IPS-18a (cell line): Measurements from ENCODE around the gene TAS2R31.
"Not testable (repeated sequence)": the region's sequence is repeated elsewhere in the genome, so short reads cannot be mapped to it uniquely, and the experiment has no call there.

Source experiments
- H3K27ac ChIP-seq: one replicate; pipeline ENCODE4 v1.5.1; 2013; ENCODE audit warnings: low read length
- H3K27me3 ChIP-seq: one replicate; pipeline ENCODE4 v1.6.1; 2013; ENCODE audit warnings: mild to moderate bottlenecking, low read length; ENCODE audit not compliant: control insufficient read depth, insufficient read depth
- H3K36me3 ChIP-seq: one replicate; pipeline ENCODE4 v1.6.1; 2013; ENCODE audit warnings: low read depth, low read length; ENCODE audit not compliant: control insufficient read depth
- H3K4me1 ChIP-seq: one replicate; pipeline ENCODE4 v1.6.1; 2013; ENCODE audit warnings: low read depth, low read length; ENCODE audit not compliant: control insufficient read depth
- H3K4me3 ChIP-seq: one replicate; pipeline ENCODE4 v1.5.1; 2013; ENCODE audit warnings: low read length
- H3K9ac ChIP-seq: one replicate; pipeline ENCODE4 v1.6.1; 2013; ENCODE audit warnings: mild to moderate bottlenecking, low read length, moderate library complexity
- H3K9me3 ChIP-seq: one replicate; pipeline ENCODE4 v1.6.1; 2013; ENCODE audit warnings: low read depth, low read length; ENCODE audit not compliant: control insufficient read depth

TAS2R31 gene

GRCh38 chr12:11031307-11031706 is at the start of gene TAS2R31:
TSS of gene TAS2R31 (minus strand) at chr12:11031407. CDS start at chr12:11031335, 72 bp downstream.
- H3K9ac ChIP-seq: no peak within 1 kb of the TSS
- no peaks in the 10 kb centered on the region for H3K36me3 ChIP-seq
- H3K4me3 ChIP-seq: no peak within 1 kb of the TSS
- no peaks in the 10 kb centered on the region for H3K9me3 ChIP-seq
- no peaks in the 10 kb centered on the region for H3K27me3 ChIP-seq
- H3K4me1 ChIP-seq: no peaks in the 10 kb centered on the region
- H3K27ac ChIP-seq: no peak within 1 kb of the TSS

- H3K9ac ChIP-seq: no peak overlapping the region
These were observed 47.0 kb upstream of the TAS2R31 start for GRCh38 chr12:11078246-11078645.

DNA sequence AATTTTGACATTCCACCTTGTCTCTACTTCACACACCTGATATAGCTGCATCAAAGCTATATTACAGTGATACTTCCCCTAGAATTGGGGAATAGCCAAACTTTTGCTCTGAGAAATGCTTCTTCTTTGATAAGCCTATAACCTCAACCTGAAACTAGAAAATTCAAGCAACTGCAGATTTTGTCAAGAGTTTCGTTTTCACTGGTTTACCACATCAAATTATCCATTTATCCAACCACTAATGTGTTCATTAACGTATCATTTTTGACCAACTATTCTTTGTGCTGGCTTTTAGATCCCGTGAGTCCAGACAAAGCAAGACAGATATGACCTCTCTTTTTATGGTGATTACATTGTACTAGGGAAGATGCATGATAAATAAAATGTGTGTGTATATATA is 44.4 kb upstream of the TAS2R31 start:
- Histone ChIP-seq H3K27me3 (no peaks in the 10 kb centered on the region), H3K4me3 (no peak overlapping the region)

More at GRCh38 chr12:11078246-11078645, 47.0 kb upstream of the TAS2R31 start:
- H3K27ac ChIP-seq: no peak overlapping the region
- H3K9me3 ChIP-seq: no peaks in the 10 kb centered on the region
- no peaks in the 10 kb centered on the region for H3K36me3 ChIP-seq
- H3K4me1 ChIP-seq: no peaks in the 10 kb centered on the region
- no peaks in the 10 kb centered on the region for H3K27me3 ChIP-seq
- no peak overlapping the region for H3K4me3 ChIP-seq

DNA sequence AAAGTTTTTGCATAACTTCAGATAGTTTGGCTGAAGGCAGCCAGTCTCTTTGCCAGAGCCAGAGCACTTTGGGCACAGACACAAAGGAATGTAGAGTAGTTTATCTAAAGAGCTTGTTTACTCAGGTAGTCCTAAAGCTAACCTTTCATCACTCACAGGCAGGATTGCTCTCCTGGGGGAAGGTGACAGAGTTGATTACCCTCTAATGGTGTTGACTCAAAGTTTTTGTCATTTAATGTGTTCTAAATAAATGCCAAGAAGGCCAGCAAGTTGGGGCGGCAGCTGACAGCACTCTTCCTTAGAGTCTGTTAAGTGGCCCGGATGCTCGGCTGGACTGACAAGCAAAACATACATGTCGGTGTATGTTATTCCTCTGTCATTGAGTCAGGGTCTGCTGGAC is 40.2 kb upstream of the TAS2R31 start:
- Histone ChIP-seq H3K4me3 (no peak overlapping the region), H3K27me3 (no peaks in the 10 kb centered on the region), H3K9me3 (no peaks in the 10 kb centered on the region), H3K4me1 (no peaks in the 10 kb centered on the region), H3K27ac (no peak overlapping the region), H3K9ac (no peak overlapping the region), H3K36me3 (no peaks in the 10 kb centered on the region)

More for the DNA sequence above, 44.4 kb upstream of the TAS2R31 start:
- Histone ChIP-seq H3K27ac (no peak overlapping the region), H3K36me3 (no peaks in the 10 kb centered on the region), H3K9ac (no peak overlapping the region), H3K9me3 (no peaks in the 10 kb centered on the region), H3K4me1 (no peaks in the 10 kb centered on the region)

DNA sequence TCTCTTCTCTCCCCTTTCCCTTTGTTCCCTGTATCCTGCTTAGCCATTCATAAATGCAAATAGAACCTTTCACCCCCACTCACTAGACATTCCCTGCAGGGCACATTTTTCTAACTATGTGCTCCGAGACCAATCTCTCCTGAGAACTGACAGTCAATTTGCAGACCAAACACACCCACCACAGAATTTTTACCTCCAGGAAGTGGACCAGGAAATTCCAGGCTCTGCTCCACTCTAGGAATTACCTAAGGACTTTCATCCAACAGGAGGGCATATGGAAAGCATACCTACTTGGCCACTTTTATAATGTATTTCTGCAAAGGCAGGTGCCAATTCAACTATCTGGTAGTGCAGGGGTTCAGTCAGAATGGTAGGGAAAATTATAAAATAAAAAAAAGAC is 39.8 kb upstream of the TAS2R31 start:
- Histone ChIP-seq H3K36me3 (no peaks in the 10 kb centered on the region), H3K4me3 (no peak overlapping the region), H3K9me3 (no peaks in the 10 kb centered on the region), H3K4me1 (no peaks in the 10 kb centered on the region), H3K9ac (no peak overlapping the region), H3K27me3 (no peaks in the 10 kb centered on the region), H3K27ac (no peak overlapping the region)

- H3K4me1 ChIP-seq: no peaks in the 10 kb centered on the region
- H3K9ac ChIP-seq: no peak overlapping the region
- H3K36me3 ChIP-seq: no peaks in the 10 kb centered on the region
- no peak overlapping the region for H3K27ac ChIP-seq
- H3K27me3 ChIP-seq: no peaks in the 10 kb centered on the region
- no peak overlapping the region for H3K4me3 ChIP-seq
- H3K9me3 ChIP-seq: no peaks in the 10 kb centered on the region
These were observed 38.7 kb upstream of the TAS2R31 start for GRCh38 chr12:11069854-11070365.

GRCh38 chr12:11067514-11067913 is 36.3 kb upstream of the TAS2R31 start:
- Histone ChIP-seq H3K36me3 (no peaks in the 10 kb centered on the region), H3K9me3 (no peaks in the 10 kb centered on the region), H3K9ac (no peak overlapping the region), H3K27ac (no peak overlapping the region), H3K27me3 (no peaks in the 10 kb centered on the region), H3K4me1 (no peaks in the 10 kb centered on the region), H3K4me3 (no peak overlapping the region)

DNA sequence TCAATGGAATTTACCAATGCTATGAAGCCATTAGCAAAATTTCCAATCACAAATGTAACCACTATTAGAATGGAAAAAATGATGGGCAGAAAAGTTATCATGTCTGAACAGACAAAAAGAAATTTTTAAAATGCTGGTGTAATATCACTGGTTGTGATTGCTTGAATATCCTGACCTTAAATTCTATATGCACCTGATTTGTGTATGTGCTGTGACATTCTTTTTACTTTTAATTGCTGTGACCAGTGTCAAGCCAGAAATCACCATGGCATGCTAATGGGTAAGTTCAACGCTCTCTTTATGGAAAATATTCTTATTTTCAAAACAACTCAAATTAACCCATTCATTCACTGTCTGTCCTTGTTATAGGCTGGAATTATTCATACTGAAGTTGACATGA is 31.0 kb upstream of the TAS2R31 start, which contains the start of gene TAS2R46:
Gene TAS2R46 (minus strand): TSS at position 101 of the 400 bp plus-strand sequence. CDS start 0 bp downstream, at position 101.
- not testable (repeated sequence) for H3K27ac ChIP-seq, H3K9me3 ChIP-seq, H3K36me3 ChIP-seq, H3K4me1 ChIP-seq, H3K4me3 ChIP-seq, H3K9ac ChIP-seq, H3K27me3 ChIP-seq

- H3K4me3 ChIP-seq: no peak overlapping the region
- H3K27me3 ChIP-seq: no peaks in the 10 kb centered on the region
- H3K4me1 ChIP-seq: no peaks in the 10 kb centered on the region
- H3K36me3 ChIP-seq: no peaks in the 10 kb centered on the region
- H3K9ac ChIP-seq: no peak overlapping the region
- H3K9me3 ChIP-seq: no peaks in the 10 kb centered on the region
- H3K27ac ChIP-seq: no peak overlapping the region
These were observed 28.6 kb upstream of the TAS2R31 start for GRCh38 chr12:11059784-11060183.

DNA sequence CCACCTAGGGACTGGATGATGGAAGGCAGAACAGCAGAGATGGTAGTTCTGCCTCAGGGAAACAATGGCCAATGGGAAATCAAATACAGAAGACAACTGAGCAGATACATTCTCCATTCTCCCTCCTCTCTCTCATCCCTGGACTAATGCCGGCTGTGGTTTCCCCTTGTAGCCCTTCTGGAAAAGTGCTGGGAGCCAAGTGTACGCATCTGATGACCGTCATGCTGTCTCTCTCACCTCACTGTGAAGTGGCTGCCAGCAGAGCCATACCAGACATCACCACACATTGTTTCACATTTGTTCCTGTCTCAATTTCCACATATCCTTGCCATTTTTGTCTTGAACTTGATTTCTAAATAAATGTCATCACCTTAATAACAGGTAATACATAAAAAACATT is 27.8 kb upstream of the TAS2R31 start:
- Histone ChIP-seq H3K4me3 (no peak overlapping the region), H3K9ac (no peak overlapping the region), H3K27me3 (no peaks in the 10 kb centered on the region), H3K4me1 (no peaks in the 10 kb centered on the region), H3K36me3 (no peaks in the 10 kb centered on the region), H3K9me3 (no peaks in the 10 kb centered on the region), H3K27ac (no peak overlapping the region)

DNA sequence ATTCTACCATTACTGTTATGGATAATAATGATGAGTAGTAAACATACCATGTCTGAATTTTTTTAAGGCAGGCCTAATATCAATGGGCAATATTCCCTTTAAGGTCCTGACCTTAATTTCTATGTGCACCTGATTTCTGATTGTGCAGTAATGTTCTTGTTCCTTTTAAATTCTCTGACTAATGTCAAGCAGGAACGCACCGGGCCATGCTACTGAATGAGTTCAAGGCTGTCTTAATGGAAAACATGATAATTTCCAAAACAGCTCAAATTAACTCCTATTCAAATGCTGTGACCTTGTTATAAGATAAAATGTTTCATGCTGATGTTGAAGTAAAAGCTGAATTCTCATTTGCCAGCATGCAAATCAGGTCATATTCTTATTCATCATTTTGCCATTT is 24.1 kb upstream of the TAS2R31 start:
- Histone ChIP-seq H3K9ac (no peak overlapping the region), H3K27me3 (no peaks in the 10 kb centered on the region), H3K4me3 (no peak overlapping the region), H3K9me3 (peaks cover 10% of the 10 kb centered on the region), H3K27ac (no peak overlapping the region), H3K36me3 (no peaks in the 10 kb centered on the region), H3K4me1 (no peaks in the 10 kb centered on the region)

DNA sequence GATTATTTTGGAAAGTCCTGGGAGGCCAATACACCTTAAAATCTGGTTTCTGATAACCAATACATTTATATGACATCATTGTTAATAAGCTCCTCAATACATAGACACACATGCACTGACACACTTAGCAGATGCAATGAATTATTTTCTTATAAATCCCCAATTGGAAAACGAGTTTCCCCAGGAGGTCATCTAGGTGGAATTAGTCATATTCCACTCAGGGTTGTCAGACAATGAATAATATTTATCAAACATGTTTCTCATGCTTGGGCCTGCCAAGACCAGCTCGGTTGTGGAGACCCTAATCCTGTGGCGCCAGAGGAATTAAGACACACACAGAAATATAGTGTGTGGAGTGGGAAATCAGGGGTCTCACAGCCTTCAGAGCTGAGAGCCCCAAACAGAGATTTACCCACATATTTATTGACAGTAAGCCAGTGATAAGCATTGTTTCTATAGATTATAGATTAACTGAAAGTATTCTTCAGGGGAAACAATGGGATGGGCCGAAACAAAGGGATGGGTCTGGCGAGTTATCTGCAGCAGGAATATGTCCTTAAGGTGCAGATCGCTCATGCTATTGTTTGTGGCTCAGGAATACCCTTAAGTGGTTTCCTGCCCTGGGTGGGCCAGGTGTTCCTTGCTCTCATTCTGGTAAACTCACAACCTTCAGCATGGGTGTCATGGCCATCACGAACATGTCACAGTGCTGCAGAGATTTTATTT is 18.8 kb upstream of the TAS2R31 start:
- H3K4me3 ChIP-seq, H3K27ac ChIP-seq, H3K9ac ChIP-seq, H3K4me1 ChIP-seq, H3K36me3 ChIP-seq, H3K27me3 ChIP-seq: not testable (repeated sequence)
- peaks cover 10% of the 10 kb centered on the region for H3K9me3 ChIP-seq
